SK-N-SH treated with all-trans-retinoic acid at 6 μM for 48 hours (cell line): ENCODE data around the gene PCA3.

Experiments used
- ATAC-seq: fragments of 200-7000 bp; cut with Tn5 transposase; 3 replicates; pipeline ENCODE4 v1.9.1; 2020; ENCODE audit warnings: mild to moderate bottlenecking, moderate library complexity
- ARNTL ChIP-seq: fragments of 450-650 bp; formaldehyde crosslinking; IDR thresholded peaks from 2 replicates; pipeline ENCODE4 v1.5.0; 2020; ENCODE audit warnings: low read depth, mild to moderate bottlenecking, moderate library complexity, borderline replicate concordance
- BACH2 ChIP-seq: fragments of 250-450 bp; sonication (Bioruptor Pico); IDR thresholded peaks from 2 replicates; pipeline ENCODE4 v1.9.0; 2021; ENCODE audit warnings: mild to moderate bottlenecking, borderline replicate concordance
- CREB5 ChIP-seq: fragments of 250-450 bp; sonication (Bioruptor Pico); IDR thresholded peaks from 2 replicates; pipeline ENCODE4 v1.5.1; 2020; ENCODE audit warnings: low read depth, mild to moderate bottlenecking, moderate library complexity
- CSDC2 ChIP-seq: fragments of 250-450 bp; sonication (Bioruptor Pico); IDR thresholded peaks from 2 replicates; pipeline ENCODE4 v1.5.0; 2020; ENCODE audit warnings: mild to moderate bottlenecking, moderate library complexity
- CSRNP3 ChIP-seq: fragments of 250-450 bp; sonication (Bioruptor Pico); IDR thresholded peaks from 2 replicates; pipeline ENCODE4 v1.5.1; 2021; ENCODE audit warnings: mild to moderate bottlenecking, moderate library complexity
- ESRRG ChIP-seq: fragments of 250-450 bp; sonication (Bioruptor Pico); IDR thresholded peaks from 2 replicates; pipeline ENCODE4 v1.6.1; 2021; ENCODE audit warnings: mild to moderate bottlenecking
- GLIS3 ChIP-seq: fragments of 250-450 bp; sonication (Bioruptor Pico); IDR thresholded peaks from 2 replicates; pipeline ENCODE4 v1.5.0; 2020; ENCODE audit warnings: mild to moderate bottlenecking, moderate library complexity
- ISL1 ChIP-seq: fragments of 250-450 bp; sonication (Bioruptor Pico); IDR thresholded peaks from 2 replicates; pipeline ENCODE4 v2.1.2; 2022; ENCODE audit warnings: mild to moderate bottlenecking, moderate library complexity
- OSR1 ChIP-seq: fragments of 250-450 bp; sonication (Bioruptor Pico); IDR thresholded peaks from 2 replicates; pipeline ENCODE4 v1.8.0; 2022; ENCODE audit warnings: moderate library complexity, mild to moderate bottlenecking, inconsistent platforms
- PATZ1 ChIP-seq: fragments of 250-450 bp; sonication (Bioruptor Pico); IDR thresholded peaks from 2 replicates; pipeline ENCODE4 v1.8.0; 2020; ENCODE audit warnings: mild to moderate bottlenecking, moderate library complexity, borderline replicate concordance
- POU6F1 ChIP-seq: fragments of 250-450 bp; sonication (Bioruptor Pico); IDR thresholded peaks from 2 replicates; pipeline ENCODE4 v1.8.0; 2021; ENCODE audit warnings: low read depth, mild to moderate bottlenecking, moderate library complexity, borderline replicate concordance
- PPARA ChIP-seq: fragments of 250-450 bp; sonication (Bioruptor Pico); IDR thresholded peaks from 2 replicates; pipeline ENCODE4 v1.5.0; 2020; ENCODE audit warnings: mild to moderate bottlenecking, borderline replicate concordance
- RARB ChIP-seq: fragments of 250-450 bp; sonication (Bioruptor Pico); IDR thresholded peaks from 2 replicates; pipeline ENCODE4 v1.8.0; 2021; ENCODE audit warnings: mild to moderate bottlenecking, moderate library complexity
- SNAI2 ChIP-seq: fragments of 250-450 bp; sonication (Bioruptor Pico); IDR thresholded peaks from 2 replicates; pipeline ENCODE4 v1.5.0; 2020; ENCODE audit warnings: mild to moderate bottlenecking, moderate library complexity
- TCF4 ChIP-seq: fragments of 250-450 bp; sonication (Bioruptor Pico); IDR thresholded peaks from 2 replicates; pipeline ENCODE4 v1.8.0; 2021; ENCODE audit warnings: mild to moderate bottlenecking, moderate library complexity, borderline replicate concordance
- TOX ChIP-seq: fragments of 250-450 bp; sonication (Bioruptor Pico); IDR thresholded peaks from 2 replicates; pipeline ENCODE4 v1.8.0; 2021; ENCODE audit warnings: mild to moderate bottlenecking, moderate library complexity, borderline replicate concordance
- TSHZ2 ChIP-seq: fragments of 250-450 bp; sonication (Bioruptor Pico); IDR thresholded peaks from 2 replicates; pipeline ENCODE4 v1.5.0; 2020; ENCODE audit warnings: mild to moderate bottlenecking, moderate library complexity
- ZC3H10 ChIP-seq: fragments of 250-450 bp; sonication (Bioruptor Pico); IDR thresholded peaks from 2 replicates; pipeline ENCODE4 v1.5.1; 2021; ENCODE audit warnings: mild to moderate bottlenecking, moderate library complexity
- ZFP3 ChIP-seq: fragments of 250-450 bp; sonication (Bioruptor Pico); IDR thresholded peaks from 2 replicates; pipeline ENCODE4 v1.5.0; 2020; ENCODE audit warnings: mild to moderate bottlenecking, moderate library complexity
- ZNF565 ChIP-seq: fragments of 450-650 bp; formaldehyde crosslinking; conservative IDR thresholded peaks from 2 replicates; pipeline ENCODE4 v1.5.0; 2020; ENCODE audit warnings: low read depth, mild to moderate bottlenecking, moderate library complexity
- ZNF70 ChIP-seq: fragments of 450-650 bp; formaldehyde crosslinking; IDR thresholded peaks from 2 replicates; pipeline ENCODE4 v1.5.0; 2020; ENCODE audit warnings: mild to moderate bottlenecking, moderate library complexity
- ZNF8 ChIP-seq: fragments of 450-650 bp; formaldehyde crosslinking; IDR thresholded peaks from 2 replicates; pipeline ENCODE4 v1.5.0; 2020; ENCODE audit warnings: mild to moderate bottlenecking, moderate library complexity

PCA3 gene

GRCh38 chr9:76803083-76803482 lies 38.8 kb downstream of the PCA3 start:
- ATAC-seq: no peak
- TF ChIP-seq ISL1 (CRISPR knock-in tag): no peak
- TF ChIP-seq ZNF70 (CRISPR knock-in tag): no peak
- no peak for TF ChIP-seq OSR1 (CRISPR knock-in tag)
- TF ChIP-seq ZFP3 (CRISPR knock-in tag): no peak
- no peak for TF ChIP-seq ARNTL (CRISPR knock-in tag)
- TF ChIP-seq ZC3H10 (CRISPR knock-in tag): no peak
- TF ChIP-seq POU6F1 (CRISPR knock-in tag): no peak
- TF ChIP-seq GLIS3 (CRISPR knock-in tag): no peak
- no peak for TF ChIP-seq CSDC2
- TF ChIP-seq CREB5 (CRISPR knock-in tag): no peak
- TF ChIP-seq PATZ1 (CRISPR knock-in tag): no peak
- TF ChIP-seq TOX (CRISPR knock-in tag): no peak
- no peak for TF ChIP-seq ZNF565 (CRISPR knock-in tag)

- TF ChIP-seq ARNTL (CRISPR knock-in tag) (no peak), RARB (no peak), GLIS3 (CRISPR knock-in tag) (no peak), SNAI2 (CRISPR knock-in tag) (no peak), POU6F1 (CRISPR knock-in tag) (no peak), CSRNP3 (CRISPR knock-in tag) (no peak), ZNF8 (CRISPR knock-in tag) (no peak), ISL1 (CRISPR knock-in tag) (no peak), TSHZ2 (CRISPR knock-in tag) (no peak), OSR1 (CRISPR knock-in tag) (no peak), CREB5 (CRISPR knock-in tag) (no peak), BACH2 (CRISPR knock-in tag) (no peak), ZFP3 (CRISPR knock-in tag) (no peak), PPARA (CRISPR knock-in tag) (no peak), CSDC2 (no peak), ESRRG (CRISPR knock-in tag) (no peak), TCF4 (CRISPR knock-in tag) (no peak), ZNF70 (CRISPR knock-in tag) (no peak), ZNF565 (CRISPR knock-in tag) (no peak)
- ATAC-seq: no peak
Observed at GRCh38 chr9:76803762-76804161, 39.5 kb downstream of the PCA3 start.
